Liver (tissue), 9 donors: Measurements from ENCODE around the gene ANKRD11. TPM values are rescaled to one million over a fixed set of nuclear protein-coding genes. Genes with fewer than 3 reads are reported as not detected.

ENCODE experiments used
- DNase-seq: peaks from one replicate; pipeline ENCODE4 v3.0.0-alpha.2; 2017; ENCODE audit warnings: low spot score
- H3K27ac ChIP-seq, 2 donors: one replicate each; pipeline ENCODE4 v1.7.0; 2013; ENCODE audit warnings: inconsistent platforms in 2 of 2, low read length in 2 of 2, control low read depth in 1 of 2, low read depth in 1 of 2, mild to moderate bottlenecking in 1 of 2
- H3K27me3 ChIP-seq, 4 donors: one replicate each; pipeline versions ENCODE4 v1.6.1 to v1.7.0; 2013; ENCODE audit warnings: low read length in 3 of 4, inconsistent platforms in 1 of 4, mild to moderate bottlenecking in 1 of 4, moderate library complexity in 1 of 4; ENCODE audit not compliant: control insufficient read depth in 4 of 4, insufficient read depth in 4 of 4
- H3K36me3 ChIP-seq, 4 donors: one replicate each; pipeline versions ENCODE4 v1.6.1 to v1.7.0; 2013; ENCODE audit warnings: low read length in 3 of 4, mild to moderate bottlenecking in 3 of 4, low read depth in 1 of 4, moderate library complexity in 1 of 4; ENCODE audit not compliant: control insufficient read depth in 4 of 4, insufficient read depth in 3 of 4
- H3K4me1 ChIP-seq, 4 donors: one replicate each; pipeline versions ENCODE4 v1.6.1 to v1.7.0; 2013; ENCODE audit warnings: low read length in 3 of 4, mild to moderate bottlenecking in 3 of 4, moderate library complexity in 1 of 4; ENCODE audit not compliant: control insufficient read depth in 4 of 4, insufficient read depth in 4 of 4
- H3K4me3 ChIP-seq, 3 donors: one replicate each; pipeline versions ENCODE4 v1.6.1 to v1.7.0; 2013; ENCODE audit warnings: low read length in 3 of 3, control low read depth in 1 of 3, low read depth in 1 of 3, mild to moderate bottlenecking in 1 of 3
- H3K9ac ChIP-seq, 2 donors: one replicate each; pipeline ENCODE4 v1.7.0; 2013; ENCODE audit warnings: low read length in 2 of 2, mild to moderate bottlenecking in 2 of 2, moderate library complexity in 2 of 2, control low read depth in 1 of 2, low read depth in 1 of 2
- H3K9me3 ChIP-seq, 4 donors: one replicate each; pipeline versions ENCODE4 v1.6.1 to v1.7.0; 2013; ENCODE audit warnings: low read length in 3 of 4; ENCODE audit not compliant: control insufficient read depth in 4 of 4
- EGR1 ChIP-seq, 2 donors: IDR thresholded peaks; 2 replicates each; pipeline ENCODE4 v1.6.1; 2016 to 2018; ENCODE audit warnings: antibody characterized with exemption in 2 of 2, low read depth in 2 of 2
- FOXA1 ChIP-seq: IDR thresholded peaks from 2 replicates; pipeline ENCODE4 v1.6.1; 2016; ENCODE audit warnings: antibody characterized with exemption
- FOXA2 ChIP-seq: IDR thresholded peaks from 2 replicates; pipeline ENCODE4 v1.6.1; 2016; ENCODE audit warnings: antibody characterized with exemption
- GABPA ChIP-seq, 2 donors: IDR thresholded peaks in 1 of 2; conservative IDR thresholded peaks in 1 of 2; 2 replicates each; pipeline ENCODE4 v1.6.1; 2016; ENCODE audit warnings: antibody characterized with exemption in 2 of 2, mild to moderate bottlenecking in 1 of 2, moderate library complexity in 1 of 2
- HNF4A ChIP-seq, 2 donors: conservative IDR thresholded peaks; 2 replicates each; pipeline ENCODE4 v1.6.1; 2016; ENCODE audit warnings: antibody characterized with exemption in 2 of 2, mild to moderate bottlenecking in 2 of 2
- HNF4G ChIP-seq: IDR thresholded peaks from 2 replicates; pipeline ENCODE4 v1.6.1; 2016; ENCODE audit warnings: antibody characterized with exemption
- JUND ChIP-seq, 2 donors: IDR thresholded peaks; 2 replicates each; pipeline ENCODE4 v1.6.1; 2016; ENCODE audit warnings: antibody characterized with exemption in 2 of 2
- NR2F2 ChIP-seq: IDR thresholded peaks from 2 replicates; pipeline ENCODE4 v1.6.1; 2016; ENCODE audit warnings: antibody characterized with exemption
- RAD21 ChIP-seq, 2 donors: IDR thresholded peaks; 2 replicates each; pipeline ENCODE4 v1.6.1; 2016; ENCODE audit warnings: antibody characterized with exemption in 2 of 2, mild to moderate bottlenecking in 2 of 2
- RXRA ChIP-seq, 2 donors: IDR thresholded peaks; 2 replicates each; pipeline ENCODE4 v1.6.1; 2017 to 2018; ENCODE audit warnings: antibody characterized with exemption in 2 of 2, mild to moderate bottlenecking in 1 of 2
- SP1 ChIP-seq: IDR thresholded peaks from 2 replicates; pipeline ENCODE4 v1.6.1; 2018; ENCODE audit warnings: antibody characterized with exemption, mild to moderate bottlenecking
- TAF1 ChIP-seq: conservative IDR thresholded peaks from 2 replicates; pipeline ENCODE4 v1.6.1; 2016; ENCODE audit warnings: antibody characterized with exemption, mild to moderate bottlenecking
- WGBS: extraction: QIAGEN DNeasy Blood & Tissue Kit; methylation state at CpG from one replicate; pipeline ENCODE4 v1.1.7; 2013; 5-methylcytosine and 5-hydroxymethylcytosine counted together
- polyA plus RNA-seq, 2 donors: library from polyadenylated mRNA; stranded (reverse) in 1 of 2; unstranded in 1 of 2; fragments of 200-250 nt in 1 of 2; fragments of >200 nt in 1 of 2; fragmentation: Nextera tagmentation in 1 of 2; extraction: Ambion mirVana in 1 of 2; gene quantifications; one replicate each; pipeline versions ENCODE4 v1.2.1 to v1.2.3, GENCODE V29; 2013 to 2015
- total RNA-seq, 2 donors: library from RNA; depleted of rRNA; stranded (reverse); fragments of >200 nt; gene quantifications; one replicate each; pipeline ENCODE4 v1.2.3, GENCODE V29; 2014
- TF ChIP-seq, protein P1 (sequence below): IDR thresholded peaks from 2 replicates; pipeline ENCODE4 v1.6.1; 2016; ENCODE audit warnings: antibody characterized with exemption, mild to moderate bottlenecking
- TF ChIP-seq, protein P2 (sequence below): IDR thresholded peaks from 2 replicates; pipeline ENCODE4 v1.6.1; 2016; ENCODE audit warnings: antibody characterized with exemption
- TF ChIP-seq, protein P3 (sequence below): IDR thresholded peaks from 2 replicates; pipeline ENCODE4 v1.6.1; 2016; ENCODE audit warnings: antibody characterized with exemption
- TF ChIP-seq, protein P4 (sequence below): IDR thresholded peaks from 2 replicates; pipeline ENCODE4 v1.6.1; 2016; ENCODE audit warnings: antibody characterized with exemption
- donor health status: healthy.
- donor health status: healthy.
- donor health status: healthy.
- donor health status: healthy.
- donor health status: healthy.

The ANKRD11 gene
- total and polyA plus RNA-seq, 4 donors = 16.3 to 55.1 (median 28.0) TPM

DNA sequence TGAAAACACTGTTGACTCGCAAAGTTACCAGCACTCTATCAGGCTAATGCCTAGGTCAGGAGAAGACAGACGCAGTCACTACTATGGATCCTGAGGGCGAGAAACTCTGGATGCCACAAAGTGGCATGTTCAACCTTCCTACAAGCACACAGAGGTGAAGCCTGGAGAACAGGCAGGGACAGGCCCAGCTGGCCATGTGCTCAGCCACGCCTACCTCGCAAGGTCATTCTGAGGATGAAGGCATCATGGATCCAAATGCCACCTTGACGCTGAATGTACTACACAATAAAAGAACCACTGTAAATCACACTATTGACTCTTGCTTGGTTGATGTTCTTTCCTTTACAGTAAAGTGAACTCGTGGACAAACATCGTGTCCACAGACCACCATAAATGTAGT is 85.8 kb downstream of the ANKRD11 start (continued):
- TF ChIP-seq, protein P1, sequence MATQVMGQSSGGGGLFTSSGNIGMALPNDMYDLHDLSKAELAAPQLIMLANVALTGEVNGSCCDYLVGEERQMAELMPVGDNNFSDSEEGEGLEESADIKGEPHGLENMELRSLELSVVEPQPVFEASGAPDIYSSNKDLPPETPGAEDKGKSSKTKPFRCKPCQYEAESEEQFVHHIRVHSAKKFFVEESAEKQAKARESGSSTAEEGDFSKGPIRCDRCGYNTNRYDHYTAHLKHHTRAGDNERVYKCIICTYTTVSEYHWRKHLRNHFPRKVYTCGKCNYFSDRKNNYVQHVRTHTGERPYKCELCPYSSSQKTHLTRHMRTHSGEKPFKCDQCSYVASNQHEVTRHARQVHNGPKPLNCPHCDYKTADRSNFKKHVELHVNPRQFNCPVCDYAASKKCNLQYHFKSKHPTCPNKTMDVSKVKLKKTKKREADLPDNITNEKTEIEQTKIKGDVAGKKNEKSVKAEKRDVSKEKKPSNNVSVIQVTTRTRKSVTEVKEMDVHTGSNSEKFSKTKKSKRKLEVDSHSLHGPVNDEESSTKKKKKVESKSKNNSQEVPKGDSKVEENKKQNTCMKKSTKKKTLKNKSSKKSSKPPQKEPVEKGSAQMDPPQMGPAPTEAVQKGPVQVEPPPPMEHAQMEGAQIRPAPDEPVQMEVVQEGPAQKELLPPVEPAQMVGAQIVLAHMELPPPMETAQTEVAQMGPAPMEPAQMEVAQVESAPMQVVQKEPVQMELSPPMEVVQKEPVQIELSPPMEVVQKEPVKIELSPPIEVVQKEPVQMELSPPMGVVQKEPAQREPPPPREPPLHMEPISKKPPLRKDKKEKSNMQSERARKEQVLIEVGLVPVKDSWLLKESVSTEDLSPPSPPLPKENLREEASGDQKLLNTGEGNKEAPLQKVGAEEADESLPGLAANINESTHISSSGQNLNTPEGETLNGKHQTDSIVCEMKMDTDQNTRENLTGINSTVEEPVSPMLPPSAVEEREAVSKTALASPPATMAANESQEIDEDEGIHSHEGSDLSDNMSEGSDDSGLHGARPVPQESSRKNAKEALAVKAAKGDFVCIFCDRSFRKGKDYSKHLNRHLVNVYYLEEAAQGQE = no peak
- no peak for TF ChIP-seq SP1
- TF ChIP-seq EGR1 (IDR thresholded peaks at IDR 0.05; ENCODE audit: low read depth in 2 of 2) = no peak
- no peak for TF ChIP-seq RXRA (IDR thresholded peaks at IDR 0.05)
- TF ChIP-seq JUND (IDR thresholded peaks at IDR 0.05) = no peak
- no peak for TF ChIP-seq FOXA2
- TF ChIP-seq, protein P2, sequence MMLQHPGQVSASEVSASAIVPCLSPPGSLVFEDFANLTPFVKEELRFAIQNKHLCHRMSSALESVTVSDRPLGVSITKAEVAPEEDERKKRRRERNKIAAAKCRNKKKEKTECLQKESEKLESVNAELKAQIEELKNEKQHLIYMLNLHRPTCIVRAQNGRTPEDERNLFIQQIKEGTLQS = no peak

DNA sequence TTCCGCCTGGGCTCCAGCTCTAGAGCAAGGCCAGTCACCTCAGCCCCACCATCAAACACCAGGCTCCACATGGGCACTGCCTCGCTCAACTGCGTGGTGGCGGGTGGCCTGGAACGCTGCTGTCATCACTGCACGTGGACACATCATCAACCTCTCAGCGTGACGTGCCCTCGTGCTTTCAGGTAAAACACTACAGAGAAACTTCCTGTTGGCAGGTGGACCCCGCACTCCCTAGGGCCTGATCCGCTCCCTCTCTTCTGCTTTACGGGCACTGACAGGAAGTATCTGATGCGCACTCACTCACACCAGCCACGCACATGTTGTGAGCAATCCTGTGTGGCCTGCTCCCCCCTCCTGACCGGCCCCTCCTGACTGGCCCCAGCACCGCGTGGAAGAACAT is 87.4 kb downstream of the ANKRD11 start:
- Histone ChIP-seq H3K27me3 (no peaks in the 10 kb centered on the region), H3K4me1 (peaks cover 3 to 29% (median 19%) of the 10 kb centered on the region in 4 donors), H3K9ac (no peak overlapping the region), H3K27ac (no peak overlapping the region), H3K36me3 (peaks cover 0 to 2% (median 0%) of the 10 kb centered on the region in 4 donors), H3K4me3 (no peak overlapping the region), H3K9me3 (no peaks in the 10 kb centered on the region)
- TF ChIP-seq JUND (IDR thresholded peaks at IDR 0.05) (no peak), NR2F2 (no peak), GABPA (IDR thresholded peaks at IDR 0.05 in 1 of 2, conservative IDR thresholded peaks at IDR 0.05 in 1 of 2) (no peak), FOXA1 (no peak), HNF4A (conservative IDR thresholded peaks at IDR 0.05) (no peak), RXRA (IDR thresholded peaks at IDR 0.05) (no peak), HNF4G (no peak), TAF1 (no peak), FOXA2 (no peak), EGR1 (IDR thresholded peaks at IDR 0.05; ENCODE audit: low read depth in 2 of 2) (no peak), RAD21 (IDR thresholded peaks at IDR 0.05) (no peak)
- TF ChIP-seq, protein P1 = no peak
- TF ChIP-seq, protein P3, sequence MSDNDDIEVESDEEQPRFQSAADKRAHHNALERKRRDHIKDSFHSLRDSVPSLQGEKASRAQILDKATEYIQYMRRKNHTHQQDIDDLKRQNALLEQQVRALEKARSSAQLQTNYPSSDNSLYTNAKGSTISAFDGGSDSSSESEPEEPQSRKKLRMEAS = no peak
- TF ChIP-seq, protein P4, sequence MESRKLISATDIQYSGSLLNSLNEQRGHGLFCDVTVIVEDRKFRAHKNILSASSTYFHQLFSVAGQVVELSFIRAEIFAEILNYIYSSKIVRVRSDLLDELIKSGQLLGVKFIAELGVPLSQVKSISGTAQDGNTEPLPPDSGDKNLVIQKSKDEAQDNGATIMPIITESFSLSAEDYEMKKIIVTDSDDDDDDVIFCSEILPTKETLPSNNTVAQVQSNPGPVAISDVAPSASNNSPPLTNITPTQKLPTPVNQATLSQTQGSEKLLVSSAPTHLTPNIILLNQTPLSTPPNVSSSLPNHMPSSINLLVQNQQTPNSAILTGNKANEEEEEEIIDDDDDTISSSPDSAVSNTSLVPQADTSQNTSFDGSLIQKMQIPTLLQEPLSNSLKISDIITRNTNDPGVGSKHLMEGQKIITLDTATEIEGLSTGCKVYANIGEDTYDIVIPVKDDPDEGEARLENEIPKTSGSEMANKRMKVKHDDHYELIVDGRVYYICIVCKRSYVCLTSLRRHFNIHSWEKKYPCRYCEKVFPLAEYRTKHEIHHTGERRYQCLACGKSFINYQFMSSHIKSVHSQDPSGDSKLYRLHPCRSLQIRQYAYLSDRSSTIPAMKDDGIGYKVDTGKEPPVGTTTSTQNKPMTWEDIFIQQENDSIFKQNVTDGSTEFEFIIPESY = no peak
- TF ChIP-seq, protein P2 = no peak
- DNase-seq = no peak
- WGBS = 87% methylated on average over 17 of the region's 17 CpGs
